ENCODE data around the gene ONECUT1.

The ONECUT1 gene

GRCh38 chr15:52783929-52784798, 6.0 kb downstream of the ONECUT1 start:
- DNase-seq (ENCODE audit: low read depth in 2 of 2) = no peak

GRCh38 chr15:52783191-52783829, 6.8 kb downstream of the ONECUT1 start:
- no peak for DNase-seq (ENCODE audit: low read depth in 2 of 2)

GRCh38 chr15:52782514-52782913, 7.6 kb downstream of the ONECUT1 start:
- no peak for DNase-seq (ENCODE audit: low read depth in 2 of 2)

- peak; percentile 46 to 56 for DNase-seq (ENCODE audit: low read depth in 2 of 2)
Observed at GRCh38 chr15:52780172-52780980, 9.8 kb downstream of the ONECUT1 start.

GRCh38 chr15:52778457-52778856, 11.7 kb downstream of the ONECUT1 start:
- DNase-seq (ENCODE audit: low read depth in 2 of 2) = no peak

- no peak for DNase-seq (ENCODE audit: low read depth in 2 of 2)
Observed at GRCh38 chr15:52772766-52773165, 17.4 kb downstream of the ONECUT1 start.

- no peak for DNase-seq (ENCODE audit: low read depth in 2 of 2)
Observed at GRCh38 chr15:52765785-52766184, 24.4 kb downstream of the ONECUT1 start.

- no peak for DNase-seq (ENCODE audit: low read depth in 2 of 2)
Observed at GRCh38 chr15:52764731-52765130, 25.4 kb downstream of the ONECUT1 start.

GRCh38 chr15:52762621-52763020, 27.5 kb downstream of the ONECUT1 start:
- DNase-seq (ENCODE audit: low read depth in 2 of 2) = no peak

GRCh38 chr15:52760562-52760961, 29.6 kb downstream of the ONECUT1 start:
- no peak for DNase-seq (ENCODE audit: low read depth in 2 of 2)

- no peak for DNase-seq (ENCODE audit: low read depth in 2 of 2)
Observed at GRCh38 chr15:52759969-52760368, 30.2 kb downstream of the ONECUT1 start.

GRCh38 chr15:52757496-52757895, 32.6 kb downstream of the ONECUT1 start:
- no peak for DNase-seq (ENCODE audit: low read depth in 2 of 2)

- no peak for DNase-seq (ENCODE audit: low read depth in 2 of 2)
Observed at GRCh38 chr15:52751522-52751921, 38.6 kb downstream of the ONECUT1 start.

- no peak for DNase-seq (ENCODE audit: low read depth in 2 of 2)
Observed at GRCh38 chr15:52749258-52749657, 40.9 kb downstream of the ONECUT1 start.

GRCh38 chr15:52746162-52746757, 43.9 kb downstream of the ONECUT1 start:
- no peak for DNase-seq (ENCODE audit: low read depth in 2 of 2)

- no peak for DNase-seq (ENCODE audit: low read depth in 2 of 2)
Observed at GRCh38 chr15:52745326-52746161, 44.6 kb downstream of the ONECUT1 start.

GRCh38 chr15:52738311-52738710, 51.8 kb downstream of the ONECUT1 start:
- no peak for DNase-seq (ENCODE audit: low read depth in 2 of 2)

GRCh38 chr15:52737720-52738119, 52.4 kb downstream of the ONECUT1 start:
- no peak for DNase-seq (ENCODE audit: low read depth in 2 of 2)

- DNase-seq (ENCODE audit: low read depth in 2 of 2) = peak; percentile 25 to 80
Observed at GRCh38 chr15:52735231-52736089, 54.7 kb downstream of the ONECUT1 start.

GRCh38 chr15:52734329-52734728, 55.8 kb downstream of the ONECUT1 start:
- DNase-seq (ENCODE audit: low read depth in 2 of 2) = no peak
